Effector memory CD8-positive, alpha-beta T cell (primary cell): ENCODE data around the gene DIPK1B.

Source experiments
- ATAC-seq: fragments of 150-1000 bp; cut with Tn5 transposase; replicated peaks from 2 replicates; pipeline ENCODE4 v1.10.0; 2021; ENCODE audit warnings: mild to moderate bottlenecking, moderate library complexity
- DNase-seq, 3 experiments: peaks; one replicate each; pipeline ENCODE4 v3.0.0; 2021
- H3K27ac Mint-ChIP-seq, 2 donors: one replicate each; pipeline ENCODE4 v1.8.0; 2022; ENCODE audit warnings: mild to moderate bottlenecking in 2 of 2, mixed read lengths in 2 of 2, moderate library complexity in 2 of 2
- H3K27me3 Mint-ChIP-seq, 2 donors: one replicate each; pipeline ENCODE4 v1.8.0; 2022; ENCODE audit warnings: mixed read lengths in 2 of 2
- H3K36me3 Mint-ChIP-seq: one replicate; pipeline ENCODE4 v1.8.0; 2022; ENCODE audit warnings: mild to moderate bottlenecking, moderate library complexity, mixed read lengths; ENCODE audit not compliant: insufficient read depth
- H3K4me1 Mint-ChIP-seq, 2 donors: one replicate each; pipeline ENCODE4 v1.8.0; 2022; ENCODE audit warnings: low read depth in 2 of 2, mixed read lengths in 2 of 2
- H3K4me3 Mint-ChIP-seq, 2 donors: one replicate each; pipeline ENCODE4 v1.8.0; 2022; ENCODE audit warnings: mild to moderate bottlenecking in 2 of 2, mixed read lengths in 2 of 2, moderate library complexity in 2 of 2
- H3K9me3 Mint-ChIP-seq, 2 donors: one replicate each; pipeline ENCODE4 v1.8.0; 2022; ENCODE audit warnings: mixed read lengths in 2 of 2

DIPK1B gene

GRCh38 chr9:136740971-136741882 lies 28.9 kb downstream of the DIPK1B start:
- DNase-seq (no peak), ATAC-seq (no peak)
- Mint-ChIP-seq H3K27me3 (peaks cover 11 to 64% of the 10 kb centered on the region in 2 donors), H3K27ac (no peak overlapping the region), H3K4me1 (peaks cover 3% of the 10 kb centered on the region in 2 donors), H3K9me3 (no peaks in the 10 kb centered on the region), H3K36me3 (peaks cover 3% of the 10 kb centered on the region), H3K4me3 (peak overlapping the region in 1 of 2 donors; percentile 25)

GRCh38 chr9:136741883-136742571 lies 29.7 kb downstream of the DIPK1B start:
- DNase-seq: no peak
- Mint-ChIP-seq H3K4me3 (peak overlapping the region in 1 of 2 donors; percentile 25), H3K27ac (no peak overlapping the region), H3K9me3 (no peaks in the 10 kb centered on the region), H3K4me1 (peaks cover 3% of the 10 kb centered on the region in 2 donors), H3K36me3 (peaks cover 3% of the 10 kb centered on the region), H3K27me3 (peaks cover 15 to 69% of the 10 kb centered on the region in 2 donors)
- ATAC-seq: no peak

- H3K4me1 Mint-ChIP-seq: peaks cover 3% of the 10 kb centered on the region in 2 donors
- H3K36me3 Mint-ChIP-seq: peaks cover 3% of the 10 kb centered on the region
- H3K27ac Mint-ChIP-seq: no peak within 1 kb of the TSS
- DNase-seq (no peak), ATAC-seq (no peak)
- H3K9me3 Mint-ChIP-seq: no peaks in the 10 kb centered on the region
- H3K27me3 Mint-ChIP-seq: peaks cover 22 to 76% of the 10 kb centered on the region in 2 donors
- H3K4me3 Mint-ChIP-seq: peak within 1 kb of the TSS in 1 of 2 donors; percentile 25
These were observed 30.4 kb downstream of the DIPK1B start, which contains the start of gene LCN10 for GRCh38 chr9:136742591-136743391. LCN10 (minus strand) TSS chr9:136742940; CDS start chr9:136742903, 37 bp downstream.

GRCh38 chr9:136743639-136744211 lies 31.4 kb downstream of the DIPK1B start:
- Mint-ChIP-seq H3K4me3 (no peak overlapping the region), H3K36me3 (peaks cover under 1% of the 10 kb centered on the region), H3K27me3 (peaks cover 29 to 78% of the 10 kb centered on the region in 2 donors), H3K27ac (no peak overlapping the region), H3K9me3 (no peaks in the 10 kb centered on the region), H3K4me1 (peaks cover 3% of the 10 kb centered on the region in 2 donors)
- ATAC-seq (no peak), DNase-seq (no peak)

GRCh38 chr9:136744773-136745172 lies 32.4 kb downstream of the DIPK1B start:
- H3K36me3 Mint-ChIP-seq: no peaks in the 10 kb centered on the region
- H3K4me1 Mint-ChIP-seq: peaks cover 3% of the 10 kb centered on the region in 2 donors
- no peaks in the 10 kb centered on the region for H3K9me3 Mint-ChIP-seq
- no peak overlapping the region for H3K27ac Mint-ChIP-seq
- ATAC-seq (no peak), DNase-seq (no peak)
- no peak overlapping the region for H3K4me3 Mint-ChIP-seq
- H3K27me3 Mint-ChIP-seq: peaks cover 29 to 80% of the 10 kb centered on the region in 2 donors

GRCh38 chr9:136745389-136746154 lies 33.2 kb downstream of the DIPK1B start:
- Mint-ChIP-seq H3K27ac (no peak overlapping the region), H3K9me3 (no peaks in the 10 kb centered on the region), H3K4me3 (no peak overlapping the region), H3K27me3 (peaks cover 32 to 88% of the 10 kb centered on the region in 2 donors), H3K4me1 (peaks cover 3% of the 10 kb centered on the region in 2 donors), H3K36me3 (no peaks in the 10 kb centered on the region)
- no peak for DNase-seq
- no peak for ATAC-seq

GRCh38 chr9:136746155-136746490 lies 33.8 kb downstream of the DIPK1B start:
- H3K36me3 Mint-ChIP-seq: no peaks in the 10 kb centered on the region
- ATAC-seq: no peak
- no peak overlapping the region for H3K27ac Mint-ChIP-seq
- peaks cover 35 to 91% of the 10 kb centered on the region in 2 donors for H3K27me3 Mint-ChIP-seq
- H3K9me3 Mint-ChIP-seq: no peaks in the 10 kb centered on the region
- peaks cover 3% of the 10 kb centered on the region in 2 donors for H3K4me1 Mint-ChIP-seq
- no peak overlapping the region for H3K4me3 Mint-ChIP-seq
- no peak for DNase-seq

- H3K4me1 Mint-ChIP-seq: peaks cover 0 to 3% of the 10 kb centered on the region in 2 donors
- H3K27ac Mint-ChIP-seq: no peak overlapping the region
- no peak overlapping the region for H3K4me3 Mint-ChIP-seq
- H3K9me3 Mint-ChIP-seq: no peaks in the 10 kb centered on the region
- no peaks in the 10 kb centered on the region for H3K36me3 Mint-ChIP-seq
- H3K27me3 Mint-ChIP-seq: peaks cover 35 to 88% of the 10 kb centered on the region in 2 donors
- no peak for DNase-seq
- ATAC-seq: no peak
These were observed 34.2 kb downstream of the DIPK1B start for GRCh38 chr9:136746621-136747020.

GRCh38 chr9:136747161-136748060 lies 35.0 kb downstream of the DIPK1B start:
- no peak overlapping the region for H3K27ac Mint-ChIP-seq
- peaks cover 35 to 81% of the 10 kb centered on the region in 2 donors for H3K27me3 Mint-ChIP-seq
- H3K4me3 Mint-ChIP-seq: no peak overlapping the region
- no peaks in the 10 kb centered on the region for H3K36me3 Mint-ChIP-seq
- peaks cover 2 to 3% of the 10 kb centered on the region in 2 donors for H3K9me3 Mint-ChIP-seq
- ATAC-seq (no peak), DNase-seq (no peak)
- H3K4me1 Mint-ChIP-seq: no peaks in the 10 kb centered on the region

GRCh38 chr9:136748201-136748600 lies 35.8 kb downstream of the DIPK1B start, which contains the start of gene LCN6:
LCN6 (minus strand) TSS chr9:136748525; CDS start chr9:136748483, 42 bp downstream.
- Mint-ChIP-seq H3K27me3 (peaks cover 32 to 74% of the 10 kb centered on the region in 2 donors), H3K36me3 (no peaks in the 10 kb centered on the region), H3K27ac (no peak within 1 kb of the TSS), H3K9me3 (peaks cover 2 to 9% of the 10 kb centered on the region in 2 donors), H3K4me3 (no peak within 1 kb of the TSS), H3K4me1 (no peaks in the 10 kb centered on the region)
- DNase-seq (no peak), ATAC-seq (no peak)

- Mint-ChIP-seq H3K27me3 (peaks cover 25 to 66% of the 10 kb centered on the region in 2 donors), H3K4me3 (no peak overlapping the region), H3K4me1 (no peaks in the 10 kb centered on the region), H3K9me3 (peaks cover 2 to 9% of the 10 kb centered on the region in 2 donors), H3K36me3 (no peaks in the 10 kb centered on the region), H3K27ac (no peak overlapping the region)
- no peak for DNase-seq
- ATAC-seq: no peak
These were observed 36.6 kb downstream of the DIPK1B start for GRCh38 chr9:136748666-136749611.
